Measurements from ENCODE around the gene GPR37.
A peak's percentile ranks its signal among the peaks of the same experiment; 100 is the strongest.

The GPR37 gene

GRCh38 chr7:124780056-124780455 is 14.5 kb upstream of the GPR37 start:
- no peak for DNase-seq

GRCh38 chr7:124779620-124780019 is 14.0 kb upstream of the GPR37 start:
- no peak for DNase-seq

- DNase-seq = peak; percentile 70
Observed at GRCh38 chr7:124779194-124779593, 13.6 kb upstream of the GPR37 start.

GRCh38 chr7:124777268-124777667 is 11.7 kb upstream of the GPR37 start:
- no peak for DNase-seq

GRCh38 chr7:124776153-124776552 is 10.6 kb upstream of the GPR37 start:
- DNase-seq = no peak

GRCh38 chr7:124775422-124775821 is 9.8 kb upstream of the GPR37 start:
- DNase-seq = no peak

- no peak for DNase-seq
Observed at GRCh38 chr7:124773938-124774337, 8.3 kb upstream of the GPR37 start.

GRCh38 chr7:124773339-124773738 is 7.7 kb upstream of the GPR37 start:
- no peak for DNase-seq

- no peak for DNase-seq
Observed at GRCh38 chr7:124769136-124769535, 3.5 kb upstream of the GPR37 start.

- DNase-seq = no peak
Observed at GRCh38 chr7:124768525-124768924, 2.9 kb upstream of the GPR37 start.

- DNase-seq = peak; percentile 6
Observed at GRCh38 chr7:124764847-124765400, 668 bp downstream of the GPR37 start.

GRCh38 chr7:124764051-124764846 is 1.3 kb downstream of the GPR37 start:
- DNase-seq = no peak

GRCh38 chr7:124762611-124763143 is 2.9 kb downstream of the GPR37 start:
- no peak for DNase-seq

- DNase-seq = no peak
Observed at GRCh38 chr7:124761164-124761715, 4.4 kb downstream of the GPR37 start.

- DNase-seq = no peak
Observed at GRCh38 chr7:124758327-124758726, 7.3 kb downstream of the GPR37 start.

- no peak for DNase-seq
Observed at GRCh38 chr7:124754576-124755268, 10.9 kb downstream of the GPR37 start.

- DNase-seq = no peak
Observed at GRCh38 chr7:124752310-124752709, 13.3 kb downstream of the GPR37 start.

GRCh38 chr7:124751027-124751426 is 14.6 kb downstream of the GPR37 start:
- no peak for DNase-seq

GRCh38 chr7:124747072-124747471 is 18.5 kb downstream of the GPR37 start:
- no peak for DNase-seq

- DNase-seq = no peak
Observed at GRCh38 chr7:124738639-124739038, 27.0 kb downstream of the GPR37 start.

- DNase-seq = no peak
Observed at GRCh38 chr7:124737760-124738300, 27.8 kb downstream of the GPR37 start.

GRCh38 chr7:124728610-124729009 is 37.0 kb downstream of the GPR37 start:
- no peak for DNase-seq

GRCh38 chr7:124724507-124725192 is 40.9 kb downstream of the GPR37 start:
- no peak for DNase-seq
